NCI-H128 (cell line): ENCODE results near the gene GBA3.

Source experiments
- DNase-seq: peaks from one replicate; lab custom pipeline; 2025; ENCODE audit not compliant: unreplicated experiment; lab: John Stamatoyannopoulos, UW

GBA3 gene

DNA sequence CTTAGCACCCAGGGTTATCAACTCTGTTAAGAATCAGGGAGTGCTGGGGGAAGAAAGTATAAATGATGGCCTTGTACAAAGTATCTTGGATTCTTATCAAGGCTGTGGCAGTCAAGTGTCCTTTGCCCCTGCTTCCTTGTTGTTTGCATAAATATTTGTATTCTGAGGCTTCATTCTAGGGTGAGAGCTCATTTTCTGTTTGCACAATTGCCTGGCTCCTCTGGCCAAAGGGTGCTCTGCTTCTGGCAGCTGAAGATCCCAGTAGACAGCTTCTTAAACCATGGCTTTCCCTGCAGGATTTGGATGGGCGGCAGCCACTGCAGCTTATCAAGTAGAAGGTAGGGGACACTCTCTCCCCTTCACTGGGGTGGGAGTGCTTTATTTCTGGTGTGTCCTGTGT is at the start of gene GBA3:
TSS of gene GBA3 (plus strand) at position 202 of the 400 bp plus-strand sequence.
- no peak for DNase-seq

GRCh38 chr4:22643952-22644351 is 48.8 kb upstream of the GBA3 start:
- no peak for DNase-seq

GRCh38 chr4:22645481-22646182 is 47.1 kb upstream of the GBA3 start:
- DNase-seq, result no peak

DNA sequence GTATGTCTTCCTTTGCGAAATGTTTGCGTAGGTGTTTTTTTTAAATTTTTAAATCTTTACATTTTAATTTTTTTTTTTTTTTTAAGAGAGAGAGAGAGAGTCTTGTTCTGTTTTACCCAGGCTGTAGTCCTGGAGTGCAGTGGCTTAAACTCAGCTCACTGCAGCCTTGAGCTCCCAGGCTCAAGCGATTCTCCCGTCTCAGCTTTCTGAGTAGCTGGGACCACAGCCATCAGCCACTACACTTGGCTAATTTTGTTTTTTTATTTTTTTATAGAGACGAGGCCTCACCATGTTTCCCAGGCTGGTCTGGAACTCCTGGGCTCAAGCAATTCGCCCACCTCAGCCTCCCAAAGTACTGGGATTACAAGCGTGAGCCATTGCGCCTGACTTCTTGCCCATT is 43.7 kb upstream of the GBA3 start:
- no peak for DNase-seq

GRCh38 chr4:22650771-22651170 is 42.0 kb upstream of the GBA3 start:
- DNase-seq, result no peak

GRCh38 chr4:22653752-22654151 is 39.0 kb upstream of the GBA3 start:
- DNase-seq, result no peak

DNA sequence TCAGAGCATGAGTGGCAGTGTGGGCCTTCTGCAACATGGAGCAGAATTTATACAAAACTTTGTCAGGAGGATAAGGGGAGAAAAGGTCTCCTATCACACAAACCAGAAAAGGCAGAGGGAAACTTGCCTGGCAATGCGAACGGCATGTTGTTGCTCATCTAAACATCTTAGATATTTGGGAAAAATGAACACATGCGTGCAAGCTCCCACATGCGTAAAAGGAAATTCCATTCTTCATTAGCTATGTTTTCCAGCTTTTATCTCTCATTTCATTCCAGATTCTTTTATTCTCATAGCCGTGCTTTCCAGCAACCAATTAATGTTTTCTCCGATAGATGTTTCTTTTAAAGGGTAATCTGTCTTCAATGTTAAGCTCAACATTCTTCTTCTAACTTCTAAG is 31.3 kb upstream of the GBA3 start:
- DNase-seq, result no peak

DNA sequence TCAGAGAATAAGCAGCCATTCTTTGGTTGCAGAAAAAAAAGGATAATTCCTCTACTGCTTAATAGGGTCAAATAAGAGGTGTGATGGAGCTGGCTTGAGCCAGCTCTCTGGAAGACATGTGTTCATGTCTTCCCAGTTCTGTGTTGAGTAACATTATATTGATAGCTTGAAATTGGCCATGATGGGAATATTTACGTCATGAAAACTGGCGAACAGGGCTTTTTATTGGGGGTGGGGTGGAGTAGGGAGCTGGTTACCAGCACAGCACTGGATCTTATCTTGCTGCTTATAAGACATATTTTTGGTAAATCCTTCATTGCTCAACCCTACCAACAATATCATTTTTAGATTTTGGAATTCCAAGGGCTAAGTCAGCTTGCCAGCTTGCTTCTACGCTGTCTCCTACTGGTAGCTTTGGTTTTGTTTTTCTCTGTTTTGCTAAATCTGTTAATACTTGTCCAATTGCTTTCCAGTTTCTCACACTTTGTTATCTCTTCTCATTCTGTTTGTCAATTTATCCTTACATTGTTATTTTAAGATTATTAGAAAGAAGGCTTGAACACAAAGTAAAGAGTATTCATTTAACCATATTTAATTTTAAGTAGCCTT is 25.3 kb upstream of the GBA3 start:
- DNase-seq, result no peak

DNA sequence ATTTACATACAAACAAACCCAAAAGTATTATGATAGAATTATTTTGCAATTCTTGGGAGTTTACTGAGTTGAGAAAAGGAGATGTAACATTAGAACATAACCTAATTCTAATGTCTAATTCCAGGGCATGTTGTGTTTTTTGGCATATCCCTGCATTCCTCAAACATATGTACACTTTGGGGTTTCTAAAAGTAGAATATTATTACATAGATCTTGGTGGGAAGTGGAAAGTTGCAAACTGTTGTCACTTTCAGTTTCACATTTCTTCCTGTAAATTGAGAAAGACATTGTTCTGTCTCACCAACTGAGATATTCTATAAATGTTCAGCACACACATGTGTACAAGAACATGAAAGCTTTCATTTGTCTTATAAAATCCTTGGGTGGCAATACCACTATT is 24.4 kb upstream of the GBA3 start:
- DNase-seq, result no peak

GRCh38 chr4:22668702-22669101 is 24.0 kb upstream of the GBA3 start:
- DNase-seq, result no peak

GRCh38 chr4:22670956-22671355 is 21.8 kb upstream of the GBA3 start:
- DNase-seq, result no peak

GRCh38 chr4:22672519-22672918 is 20.2 kb upstream of the GBA3 start:
- no peak for DNase-seq

GRCh38 chr4:22672944-22673343 is 19.8 kb upstream of the GBA3 start:
- no peak for DNase-seq

- DNase-seq, result no peak
Measured at GRCh38 chr4:22674700-22675099, 18.0 kb upstream of the GBA3 start.

DNA sequence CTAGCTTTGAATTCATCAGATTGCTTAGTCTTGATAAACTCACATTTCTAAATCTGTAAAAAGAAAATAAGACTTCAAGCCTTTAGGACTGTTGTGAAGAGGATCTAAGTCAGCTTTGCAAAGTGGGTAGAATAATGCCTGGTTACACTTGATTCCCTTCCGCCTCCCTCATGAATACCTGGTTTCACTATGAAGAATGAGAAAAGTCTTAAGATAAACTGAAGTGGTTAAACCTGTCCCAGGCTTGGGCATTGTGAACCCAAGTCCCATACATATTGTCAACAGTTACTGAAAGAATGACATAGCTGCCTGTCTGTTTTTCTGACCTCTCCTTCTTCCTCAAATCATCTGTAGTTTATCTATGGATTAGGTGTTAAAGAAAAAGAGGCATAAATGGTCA is 16.7 kb upstream of the GBA3 start:
- DNase-seq, result no peak

- no peak for DNase-seq
Measured at GRCh38 chr4:22677780-22678179, 15.0 kb upstream of the GBA3 start.

DNA sequence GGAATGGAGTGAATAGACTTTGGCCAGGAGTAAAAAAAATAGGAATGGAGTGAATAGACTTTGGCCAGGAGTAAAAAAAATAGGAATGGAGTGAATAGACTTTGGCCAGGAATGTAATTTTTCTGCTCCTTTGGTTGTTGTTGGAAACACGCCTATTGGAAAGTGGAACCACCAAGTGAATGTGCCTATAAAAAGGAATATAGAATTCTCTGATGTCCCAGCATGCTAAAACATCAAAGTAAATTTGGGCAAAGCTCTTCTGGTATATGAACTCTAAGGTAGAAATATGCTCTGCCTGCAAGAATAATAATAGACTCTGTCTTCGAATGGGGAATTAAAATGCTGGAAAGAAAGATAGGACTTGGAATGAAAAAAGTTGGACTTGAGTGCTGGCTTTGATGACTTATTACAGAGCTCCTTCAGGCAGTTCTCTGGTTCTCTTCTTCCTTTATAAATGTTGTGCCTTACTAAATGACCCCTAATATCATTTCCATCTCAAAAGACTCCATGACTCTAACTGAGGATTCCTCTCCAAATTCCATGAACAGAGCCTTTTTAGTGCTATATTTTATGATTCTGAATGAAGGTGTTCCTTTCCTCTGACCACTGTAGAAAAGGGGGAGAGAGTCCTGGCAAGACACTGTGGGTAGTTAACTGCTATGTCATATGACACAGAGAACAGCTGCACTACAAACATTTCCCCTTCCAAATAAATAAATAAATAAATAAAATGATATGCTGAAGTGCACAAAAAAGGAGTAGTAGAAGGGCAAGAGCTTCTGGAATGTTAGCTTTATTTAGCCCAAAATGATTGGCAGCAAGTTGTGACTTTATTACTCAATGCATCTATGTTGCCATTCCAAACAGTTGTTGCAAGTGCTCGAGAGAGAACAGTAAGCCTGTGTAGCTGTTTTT is 13.5 kb upstream of the GBA3 start:
- DNase-seq, result no peak

- no peak for DNase-seq
Measured at GRCh38 chr4:22680065-22680642, 12.6 kb upstream of the GBA3 start.

DNA sequence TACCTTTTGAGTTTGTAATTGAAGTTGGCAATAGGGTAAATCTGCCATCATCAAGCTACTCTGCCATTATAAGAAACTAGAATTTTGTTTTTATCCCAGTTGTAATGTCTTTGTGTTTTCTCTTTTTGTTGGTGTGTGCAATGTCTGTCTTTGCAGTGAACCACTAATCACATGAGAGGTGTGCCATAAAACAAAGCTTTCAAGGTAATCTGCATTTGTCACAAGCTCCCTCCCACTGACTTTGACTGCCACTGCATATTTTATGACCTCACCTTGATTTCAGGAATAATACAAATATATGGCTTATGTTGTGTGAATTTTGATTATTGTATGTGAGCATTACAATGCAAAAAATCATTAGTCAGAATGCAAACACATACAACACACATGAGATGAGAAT is 9.0 kb upstream of the GBA3 start:
- DNase-seq, result no peak

GRCh38 chr4:22686141-22686540 is 6.6 kb upstream of the GBA3 start:
- DNase-seq, result no peak

DNA sequence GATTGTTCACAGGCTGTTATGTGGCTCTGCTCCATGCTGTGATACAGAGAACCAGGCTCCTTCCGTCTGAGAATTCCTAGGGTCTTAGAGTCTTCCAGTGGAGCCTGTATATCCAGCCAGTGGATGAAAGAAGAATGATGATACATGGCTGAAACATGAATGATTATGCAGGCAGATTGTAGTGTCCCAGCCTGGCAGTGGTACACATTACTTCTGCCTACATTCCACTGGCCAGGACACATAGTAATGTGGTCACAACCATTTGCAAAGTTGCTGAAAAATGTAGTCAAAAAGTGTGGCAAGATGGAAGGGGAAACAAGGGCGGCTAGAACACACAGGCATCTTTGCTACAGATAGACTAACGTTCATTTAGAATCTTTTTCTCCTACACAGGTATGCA is 4.5 kb upstream of the GBA3 start:
- no peak for DNase-seq

- DNase-seq, result no peak
Measured at GRCh38 chr4:22689428-22689827, 3.3 kb upstream of the GBA3 start.
